Stimulated activated CD8-positive, alpha-beta memory T cell treated with anti-CD3 and anti-CD28 coated beads, Interleukin-15, amount 100 ng/mL, for 48 hours (primary cell): ENCODE measurements around the gene ECT2L.

ENCODE experiments used
- DNase-seq, 2 donors: peaks; one replicate each; pipeline ENCODE4 v3.0.0-alpha.2; 2020; ENCODE audit warnings: low read depth in 2 of 2

ECT2L gene

DNA sequence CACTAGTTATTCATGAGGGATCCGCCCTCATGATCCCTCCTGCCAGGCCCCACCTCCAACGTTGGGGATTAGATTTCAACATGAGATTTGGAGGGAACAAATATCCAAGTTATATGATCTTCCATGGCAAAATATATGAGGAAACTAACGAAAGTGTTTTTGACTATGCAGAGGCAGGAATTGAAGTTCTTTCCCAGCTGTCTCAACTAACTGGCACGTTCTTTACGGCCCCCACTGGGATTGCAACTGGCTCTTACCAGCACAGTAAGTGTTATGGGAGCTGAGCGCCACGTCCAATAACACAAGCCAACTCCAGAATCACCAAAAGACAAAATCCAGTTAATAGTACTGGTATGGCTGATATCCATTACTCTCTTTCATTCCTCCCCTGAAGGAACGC, 66.6 kb downstream of the ECT2L start:
- DNase-seq: no peak

DNA sequence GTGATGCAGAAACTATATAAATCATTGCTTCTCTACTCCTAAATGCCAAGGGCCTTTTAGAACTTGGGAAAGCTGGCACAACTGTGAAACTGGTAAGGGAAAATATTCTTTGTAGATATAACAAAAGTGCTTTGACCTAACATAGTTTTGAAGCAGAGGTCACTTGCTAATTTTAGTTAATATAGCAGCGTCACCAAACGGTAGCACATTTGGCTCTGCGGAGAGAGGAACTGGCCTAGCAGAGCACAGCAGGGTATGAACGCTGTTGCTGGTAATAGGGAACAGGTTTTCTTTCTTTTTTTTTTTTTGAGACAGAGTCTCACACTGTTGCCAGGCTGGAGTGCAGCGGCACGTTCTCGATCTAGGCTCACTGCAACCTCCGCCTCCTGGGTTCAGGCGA, 67.4 kb downstream of the ECT2L start:
- no peak for DNase-seq

DNA sequence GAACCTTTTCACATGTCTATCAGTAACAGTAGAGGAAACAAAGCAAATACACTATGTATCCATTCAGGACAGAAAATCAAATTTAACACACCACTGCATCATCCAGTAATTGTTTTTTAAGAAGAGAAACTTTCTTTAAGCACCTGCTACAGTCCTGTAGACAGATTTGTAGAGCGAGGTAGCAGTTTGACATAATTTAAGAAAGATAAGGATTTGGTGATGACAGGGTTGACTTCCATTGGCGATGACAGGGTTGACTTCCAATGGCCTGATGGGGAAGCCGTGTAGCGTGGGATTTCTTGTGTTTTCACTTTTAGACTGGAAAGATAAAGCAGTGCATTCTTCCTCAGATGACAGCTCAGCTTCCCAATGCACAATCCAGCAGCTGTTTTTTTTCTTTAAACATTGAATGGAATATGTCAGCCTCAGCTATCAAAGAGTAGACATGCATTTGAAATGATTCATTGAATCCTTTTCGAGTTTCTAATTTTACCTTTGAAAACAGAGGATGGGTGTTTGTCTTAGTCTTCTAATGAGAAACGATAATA, 68.5 kb downstream of the ECT2L start:
- DNase-seq: no peak

DNA sequence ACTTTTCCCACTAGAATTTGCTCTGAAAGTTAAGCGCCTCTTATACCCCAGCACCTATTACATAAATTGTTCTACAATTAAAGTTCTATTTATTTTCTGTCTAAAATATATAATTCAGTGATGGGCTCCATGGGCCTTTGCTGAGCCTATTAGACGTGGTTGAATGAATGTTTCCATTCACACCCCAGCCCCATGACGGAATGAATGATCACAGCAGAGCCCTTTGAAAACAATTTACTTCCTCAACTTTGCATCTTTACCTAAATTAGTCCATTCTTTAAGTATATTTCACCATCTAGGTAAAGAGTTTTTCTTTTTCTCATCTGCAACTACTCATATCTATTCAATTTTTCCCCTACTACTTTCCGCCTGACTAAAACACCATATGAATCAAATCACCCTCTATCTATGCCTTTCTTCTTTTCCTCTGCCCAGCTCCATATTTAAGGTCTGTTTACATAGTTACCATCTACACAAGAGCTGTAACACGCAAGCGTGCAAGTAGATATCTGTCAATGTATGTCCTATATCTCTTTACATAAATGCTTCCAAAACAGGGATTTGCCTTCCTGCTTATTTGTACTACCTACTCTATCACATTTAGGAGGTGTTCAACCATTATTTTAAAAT, 69.7 kb downstream of the ECT2L start:
- DNase-seq: no peak

DNA sequence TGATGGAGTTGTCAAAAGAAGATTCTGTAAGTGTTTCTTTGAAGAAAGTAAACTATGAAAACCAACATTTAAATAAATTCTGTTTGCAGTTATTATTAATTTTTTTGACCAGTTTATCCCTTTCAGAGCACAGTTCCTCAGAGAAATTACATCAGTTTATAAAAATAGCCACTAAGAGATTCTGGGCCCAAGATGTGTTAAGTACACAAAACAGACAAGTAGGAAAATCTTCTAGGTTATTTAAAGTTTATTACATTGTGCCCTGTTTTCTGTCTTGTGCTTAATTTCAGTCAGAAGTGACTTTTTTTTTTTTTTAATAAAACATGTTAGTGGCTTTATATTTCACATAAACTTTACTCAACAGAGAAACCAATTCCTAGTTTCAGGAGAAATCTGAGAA, 72.3 kb downstream of the ECT2L start:
- DNase-seq: no peak

DNA sequence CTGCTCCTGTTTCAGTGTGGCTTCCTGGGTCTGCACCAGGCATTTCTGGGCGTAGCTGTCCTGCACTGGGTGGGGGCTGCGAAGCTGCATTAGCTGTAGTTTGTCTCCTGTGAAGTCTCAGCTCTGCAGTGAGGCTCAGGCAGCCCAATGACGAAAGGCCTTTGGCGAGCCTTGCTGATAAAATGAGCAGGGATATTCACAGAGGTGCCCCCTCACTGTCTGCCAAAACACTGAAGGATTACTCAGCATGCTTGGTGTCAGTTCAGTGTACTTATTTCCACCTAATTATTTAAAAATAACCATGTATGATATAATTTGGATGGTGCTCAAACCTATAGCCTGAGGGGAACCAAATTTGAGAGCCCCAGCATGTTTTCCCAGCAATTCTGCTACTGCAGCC, 73.5 kb downstream of the ECT2L start:
- no peak for DNase-seq

DNA sequence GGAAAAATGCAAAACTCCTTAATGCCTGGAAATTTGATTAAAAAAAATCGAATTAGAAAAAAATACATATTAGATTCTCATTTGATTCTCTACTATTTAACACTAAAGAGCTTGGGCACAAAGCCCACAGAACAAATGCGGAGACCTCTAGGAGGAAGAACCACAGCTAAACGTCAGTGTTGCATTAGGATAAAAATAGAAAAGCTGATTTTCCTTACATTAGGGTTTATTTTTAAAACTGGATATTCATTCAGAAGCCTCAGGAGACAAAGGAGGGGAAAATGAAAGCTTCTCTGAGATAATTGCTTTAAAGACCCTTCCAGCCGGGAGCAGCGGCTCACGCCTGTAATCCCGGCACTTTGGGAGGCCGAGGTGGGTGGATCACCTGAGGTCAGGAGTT, 77.3 kb downstream of the ECT2L start:
- no peak for DNase-seq

DNA sequence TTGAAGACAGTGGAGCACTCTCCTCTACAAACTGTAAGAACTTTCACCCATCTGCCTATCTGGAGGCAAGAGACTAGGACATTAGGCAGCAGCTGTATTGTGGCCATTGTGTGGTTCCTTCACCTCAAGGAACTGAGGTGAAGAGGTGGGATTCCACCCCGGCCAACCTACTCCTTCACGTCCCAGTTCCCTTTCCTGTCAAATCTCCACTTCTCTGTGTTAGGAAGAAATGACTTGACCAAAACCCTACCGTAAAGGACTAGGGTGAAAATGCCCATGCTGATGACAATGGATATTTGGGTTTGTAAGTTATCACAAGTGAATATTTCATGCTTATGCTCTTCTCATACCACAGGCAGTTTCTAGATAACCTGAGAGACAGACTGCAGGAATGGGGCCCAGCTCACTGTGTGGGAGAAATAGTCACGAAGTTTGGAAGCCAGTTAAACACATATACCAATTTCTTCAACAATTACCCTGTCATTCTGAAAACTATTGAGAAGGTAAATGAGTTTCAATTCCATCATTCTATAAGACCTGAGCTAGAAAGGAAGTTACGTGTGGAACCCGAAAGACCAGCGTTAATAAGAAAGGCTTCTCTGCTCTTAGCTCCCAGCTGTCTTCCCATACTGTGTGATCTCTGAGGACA, 86.6 kb downstream of the ECT2L start:
- no peak for DNase-seq

DNA sequence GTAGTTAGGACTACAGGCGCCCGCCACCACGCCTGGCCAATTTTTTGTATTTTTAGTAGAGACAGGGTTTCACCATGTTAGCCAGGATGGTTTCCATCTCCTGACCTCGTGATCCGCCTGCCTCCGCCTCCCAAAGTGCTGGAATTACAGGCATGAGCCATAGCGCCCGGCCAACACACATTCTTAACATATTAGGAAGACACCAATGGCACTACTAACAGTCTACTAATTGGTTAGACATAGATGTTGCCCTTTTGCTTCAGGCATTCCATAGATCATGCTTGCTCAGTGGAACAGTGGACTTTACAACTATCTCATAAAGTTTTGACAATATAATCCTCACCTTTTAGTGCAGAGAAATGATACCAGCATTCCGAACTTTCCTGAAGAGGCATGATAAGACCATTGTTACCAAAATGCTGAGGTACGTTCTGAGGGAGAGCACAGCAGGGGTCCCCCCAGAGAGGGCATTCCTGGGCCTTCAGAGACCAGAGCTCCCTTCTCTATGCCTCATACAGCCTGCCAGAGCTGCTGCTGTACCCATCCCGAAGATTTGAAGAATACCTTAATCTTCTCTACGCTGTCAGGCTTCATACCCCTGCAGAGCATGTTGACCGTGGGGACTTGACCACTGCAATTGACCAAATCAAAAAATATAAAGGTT, 89.4 kb downstream of the ECT2L start:
- DNase-seq: no peak

DNA sequence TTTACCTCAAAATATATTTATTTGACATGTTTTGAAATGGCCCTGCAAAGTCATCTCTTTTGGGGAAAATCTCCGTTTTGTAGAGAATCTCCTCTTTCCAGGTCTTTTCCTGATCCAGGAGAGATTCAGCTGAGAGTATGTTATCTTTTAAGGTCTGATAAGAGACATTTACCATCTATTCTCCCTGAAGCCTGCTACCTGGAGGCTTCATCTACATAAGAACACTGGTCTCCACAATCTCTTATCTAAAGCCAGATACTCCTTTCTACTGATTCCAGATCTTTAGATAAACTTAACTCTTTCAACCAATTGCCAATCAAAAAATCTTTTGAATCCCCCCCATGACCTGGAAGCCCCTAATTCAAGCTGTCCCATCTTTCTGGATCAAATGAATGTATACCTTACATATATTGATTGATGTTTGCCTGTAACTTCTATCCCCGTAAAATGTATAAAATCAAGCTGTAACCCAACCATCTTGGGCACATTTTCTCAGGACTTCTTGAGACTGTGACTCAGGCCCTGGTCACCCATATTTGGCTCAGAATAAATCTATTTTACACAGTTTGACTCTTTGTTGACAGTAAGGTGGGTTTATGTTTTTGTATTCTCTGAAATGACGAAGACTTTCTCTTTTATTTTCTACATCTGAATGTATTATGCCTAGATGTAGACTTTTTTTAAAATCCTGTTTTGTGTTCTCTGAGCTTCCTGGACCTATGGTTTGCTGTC, 95.5 kb downstream of the ECT2L start:
- no peak for DNase-seq

DNA sequence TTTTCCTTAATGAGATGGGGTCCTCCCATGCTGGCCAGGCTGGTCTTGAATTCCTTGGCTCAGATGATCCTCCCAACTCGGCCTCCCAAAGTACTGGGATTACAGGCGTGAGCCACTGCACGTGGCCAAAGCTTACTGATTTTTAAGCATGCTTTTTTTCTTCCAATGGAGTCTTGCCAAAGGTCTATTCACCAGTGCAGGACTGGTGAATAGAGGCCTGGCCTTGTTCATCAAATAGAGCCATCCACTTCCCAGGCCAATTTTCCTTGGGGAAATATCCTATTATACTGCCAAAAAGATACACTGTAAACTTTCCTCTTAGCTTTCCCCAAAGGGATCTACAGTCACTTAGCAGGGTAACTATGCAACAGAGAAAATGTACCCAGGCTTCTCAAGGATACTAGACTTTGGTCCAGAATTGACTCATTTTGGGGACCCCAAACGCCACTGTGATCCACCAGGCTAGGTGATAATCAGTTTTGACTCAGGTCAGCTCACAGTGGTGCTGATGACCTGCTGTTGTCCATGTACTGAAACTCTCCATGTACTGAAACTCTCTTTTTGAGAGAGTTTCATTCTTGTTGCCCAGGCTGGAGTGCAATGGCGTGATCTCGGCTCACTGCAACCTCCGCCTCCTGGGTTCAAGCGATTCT, 100.3 kb downstream of the ECT2L start:
- DNase-seq: no peak

DNA sequence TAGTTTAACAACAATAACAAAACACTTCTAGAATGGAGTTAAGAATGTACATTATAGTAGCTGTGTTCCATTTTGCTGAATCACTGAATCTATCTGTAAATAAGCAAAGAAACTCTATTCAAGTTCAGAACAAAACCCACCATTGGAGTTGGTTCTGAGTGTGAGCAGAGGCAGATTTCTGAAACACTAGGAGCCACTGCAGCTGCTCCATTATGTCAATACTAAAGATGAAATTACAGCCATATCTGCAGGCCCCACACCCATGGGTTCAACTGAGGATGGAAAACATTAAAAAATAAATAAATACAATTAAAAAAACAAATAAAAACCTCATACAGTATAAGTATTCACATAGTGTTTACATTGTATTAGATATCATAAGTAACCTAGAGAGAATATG, 101.1 kb downstream of the ECT2L start:
- DNase-seq: no peak

DNA sequence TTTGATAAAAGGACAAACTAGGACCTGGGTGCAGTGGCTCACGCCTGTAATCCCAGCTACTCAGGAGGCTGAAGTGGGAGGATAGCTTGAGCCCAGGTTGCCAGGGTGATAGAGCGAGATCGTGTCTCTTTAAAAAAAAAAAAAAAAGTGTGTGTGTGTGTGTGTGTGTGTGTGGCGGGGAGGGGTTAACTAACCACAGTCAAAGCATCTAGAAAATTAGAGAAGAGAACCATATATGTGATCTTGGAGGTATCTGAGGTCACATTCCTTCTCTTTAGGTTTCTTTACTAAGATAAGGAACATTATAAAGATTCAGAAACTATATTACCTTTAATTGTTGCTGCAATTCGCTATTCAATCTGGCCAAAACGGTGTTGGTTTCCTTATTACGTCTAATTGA, 111.3 kb downstream of the ECT2L start:
- no peak for DNase-seq

DNA sequence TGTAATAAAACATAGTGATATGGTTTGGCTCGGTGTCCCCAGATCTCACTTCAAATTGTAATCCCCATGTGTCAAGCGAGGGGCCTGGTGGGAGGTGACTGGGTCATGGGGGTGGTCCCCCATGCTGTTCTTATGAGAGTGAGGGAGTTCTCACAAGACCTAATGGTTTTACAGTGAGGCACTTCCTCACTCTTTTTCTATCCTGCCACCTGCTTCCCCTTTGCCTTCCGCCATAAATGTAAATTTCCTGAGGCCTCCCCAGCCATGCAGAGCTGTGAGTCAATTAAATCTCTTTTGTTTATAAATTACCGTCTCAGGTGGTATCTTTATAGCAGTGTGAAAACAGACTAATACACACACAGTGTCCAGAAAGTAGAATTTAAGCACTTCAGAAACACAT, 113.6 kb downstream of the ECT2L start:
- no peak for DNase-seq

DNA sequence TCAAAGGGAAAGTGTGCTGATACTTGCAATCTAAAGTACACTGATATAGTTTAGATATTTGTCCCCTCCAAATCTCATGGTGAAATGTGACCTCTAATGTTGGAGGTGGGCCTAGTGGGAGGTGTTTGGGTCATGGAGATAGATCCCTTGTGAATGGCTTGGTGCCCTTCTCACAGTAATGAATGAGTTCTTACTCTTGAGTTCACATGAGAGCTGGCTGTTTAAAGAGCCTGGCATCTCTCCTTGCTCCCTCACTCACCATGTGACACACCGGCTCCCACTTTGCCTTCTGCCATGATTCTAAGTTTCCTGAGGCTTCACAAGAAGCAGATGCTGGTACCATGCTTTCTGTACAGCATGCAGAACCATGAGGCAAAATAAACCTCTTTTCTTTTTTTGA, 114.1 kb downstream of the ECT2L start:
- no peak for DNase-seq

DNA sequence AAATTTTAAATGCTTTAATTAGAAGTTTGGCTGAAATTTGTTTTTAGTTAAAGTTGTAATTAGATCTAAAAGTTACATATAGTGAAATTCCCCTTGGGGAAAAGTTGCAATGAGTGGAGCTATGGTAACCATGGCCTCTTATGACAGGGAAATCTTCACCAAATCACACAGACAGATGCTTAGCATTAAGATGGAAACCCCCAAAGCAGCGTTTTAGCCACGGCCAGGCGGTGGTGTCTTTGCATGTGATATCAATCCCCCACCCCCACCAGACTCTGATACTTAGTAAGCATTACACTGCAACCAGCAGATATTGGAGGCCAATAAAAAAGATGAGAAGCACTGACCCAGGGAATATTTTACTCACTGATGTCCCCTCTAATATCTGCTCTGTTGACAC, 116.4 kb downstream of the ECT2L start:
- DNase-seq: no peak

DNA sequence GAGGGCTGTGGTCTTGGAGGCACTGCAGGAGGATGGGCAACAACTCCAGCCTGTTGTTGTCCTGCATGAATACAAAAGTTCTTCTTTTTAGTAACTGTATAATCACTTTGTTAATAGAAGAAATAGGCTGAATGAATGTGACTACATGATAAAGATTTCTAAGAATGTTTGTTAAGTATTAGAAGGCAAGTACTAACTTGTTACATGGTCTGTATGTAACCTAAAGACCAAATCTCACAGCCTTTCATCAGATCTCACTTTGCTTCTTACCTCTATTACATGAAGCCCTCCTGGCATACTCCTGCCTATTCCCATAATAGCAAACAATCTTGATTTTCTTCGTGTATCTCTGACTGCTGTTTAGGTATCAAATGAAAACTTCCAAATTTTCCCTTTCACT, 118.8 kb downstream of the ECT2L start:
- DNase-seq: no peak

DNA sequence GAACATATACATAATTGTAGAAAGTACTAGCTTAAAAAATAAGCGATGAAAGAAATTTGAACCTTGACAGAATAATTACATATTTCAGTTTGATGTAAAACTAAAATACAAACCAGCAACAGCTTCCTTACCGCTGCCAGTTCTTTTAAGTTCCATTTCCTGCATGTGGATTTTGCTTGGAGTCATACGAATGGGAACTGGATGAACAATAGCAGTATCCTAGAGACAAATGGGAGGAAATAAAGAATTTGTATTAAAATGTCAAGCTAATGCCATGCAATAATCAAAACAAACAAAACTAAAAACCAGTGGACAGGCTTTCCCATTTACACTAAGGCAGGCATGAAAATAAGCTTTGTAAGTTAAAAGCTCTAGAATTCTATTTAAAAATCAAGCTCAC, 125.0 kb downstream of the ECT2L start:
- no peak for DNase-seq

DNA sequence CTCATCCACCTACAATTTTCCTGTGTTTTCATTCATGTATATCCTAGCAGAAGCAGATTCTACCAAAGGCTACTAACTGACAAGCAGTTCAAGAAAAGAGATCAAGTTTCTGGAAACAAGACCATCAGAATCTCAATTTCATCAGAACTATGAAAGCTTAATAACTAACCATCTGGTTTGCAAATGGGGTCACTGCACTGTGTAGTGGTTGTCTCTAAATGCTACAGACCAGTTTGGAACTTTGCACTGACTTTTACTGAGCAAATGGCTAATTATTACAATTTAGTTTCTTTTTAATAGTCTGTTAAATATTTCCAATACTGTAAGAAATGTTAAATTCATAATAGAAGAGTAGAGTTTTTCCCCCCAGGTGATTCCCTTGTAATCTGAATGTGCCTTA, 127.7 kb downstream of the ECT2L start:
- DNase-seq: no peak

DNA sequence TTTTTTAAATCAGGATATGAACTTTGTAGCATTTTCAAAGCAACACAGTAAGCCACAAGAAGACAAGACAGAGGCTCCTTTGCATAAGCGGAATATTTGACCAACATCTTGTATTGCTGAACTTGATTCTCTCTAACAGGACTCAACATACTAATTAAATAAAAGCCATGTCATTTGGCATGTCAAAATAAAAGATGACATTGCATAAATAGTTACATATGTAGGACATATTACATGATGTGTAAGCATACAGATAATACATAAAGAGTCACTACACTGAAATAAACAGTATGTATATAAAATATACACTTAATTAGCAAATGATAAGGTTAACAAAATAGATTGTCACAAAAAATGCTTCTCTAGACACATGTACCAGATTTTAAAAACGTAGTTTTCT, 129.9 kb downstream of the ECT2L start:
- no peak for DNase-seq

DNA sequence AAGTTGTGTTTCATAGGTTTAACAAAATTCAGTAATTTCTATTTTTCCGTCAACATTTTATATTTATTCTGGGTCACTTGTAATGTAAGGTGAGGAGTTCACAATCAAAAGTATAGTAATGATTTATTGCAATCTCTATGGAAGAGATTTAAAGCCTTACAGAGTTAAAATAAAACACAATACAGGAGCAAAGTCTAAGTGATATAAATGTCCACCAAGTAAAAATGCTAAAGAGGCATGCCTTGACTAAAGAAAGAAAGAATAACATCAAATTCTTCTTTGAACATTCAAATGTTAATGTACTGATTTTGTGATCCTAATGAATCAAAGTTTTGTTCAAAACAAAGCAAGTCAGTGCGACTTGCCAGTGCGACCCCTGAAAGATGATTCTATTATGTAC, 130.7 kb downstream of the ECT2L start:
- DNase-seq: no peak

DNA sequence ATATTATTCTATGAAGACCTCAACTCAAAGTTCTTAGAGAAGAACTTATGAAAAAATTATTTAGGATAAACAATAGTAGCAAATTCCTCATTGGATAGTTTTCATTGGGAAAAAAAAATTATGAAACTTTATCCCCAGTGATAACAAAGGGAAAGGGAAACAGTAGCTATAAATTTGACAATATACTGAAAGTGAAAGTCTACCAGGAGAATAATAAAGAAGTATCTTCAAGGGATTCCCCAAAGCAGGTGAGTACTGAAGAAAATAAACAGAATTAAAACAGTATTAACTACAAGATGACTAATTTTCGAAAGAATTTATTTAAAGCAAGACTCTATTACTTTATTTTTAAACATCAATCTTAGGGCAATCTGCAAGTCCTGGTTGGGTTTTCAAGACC, 135.8 kb downstream of the ECT2L start:
- DNase-seq: no peak
